Lung (tissue), 12 donors: ENCODE data around the gene HOMEZ. TPM values are rescaled to one million over a fixed set of nuclear protein-coding genes. Genes with fewer than 3 reads are reported as not detected.

Source experiments
- ATAC-seq: fragments of 200-7000 bp; cut with Tn5 transposase; one replicate; pipeline ENCODE4 v1.9.1; 2020; ENCODE audit warnings: moderate number of reproducible peaks; ENCODE audit not compliant: insufficient read depth, low FRiP score
- DNase-seq, 3 donors: peaks; one replicate each; pipeline ENCODE4 v3.0.0-alpha.2; 2013 to 2017
- H3K27ac ChIP-seq, 2 donors: one replicate each; pipeline ENCODE4 v1.5.1; 2013; ENCODE audit warnings: mild to moderate bottlenecking in 2 of 2, moderate library complexity in 2 of 2, control low read depth in 1 of 2, inconsistent platforms in 1 of 2, low read depth in 1 of 2, low read length in 1 of 2
- H3K27me3 ChIP-seq, 3 donors: one replicate each; pipeline ENCODE4 v1.5.1; 2013; ENCODE audit warnings: low read length in 2 of 3; ENCODE audit not compliant: control insufficient read depth in 3 of 3, insufficient read depth in 3 of 3
- H3K36me3 ChIP-seq, 4 donors: one replicate each; pipeline ENCODE4 v1.5.1; 2013; ENCODE audit warnings: low read length in 4 of 4, mild to moderate bottlenecking in 1 of 4, moderate library complexity in 1 of 4; ENCODE audit not compliant: control insufficient read depth in 4 of 4, insufficient read depth in 4 of 4
- H3K4me1 ChIP-seq, 5 donors: one replicate each; pipeline ENCODE4 v1.5.1; 2013; ENCODE audit warnings: low read length in 5 of 5, mild to moderate bottlenecking in 2 of 5, moderate library complexity in 1 of 5; ENCODE audit not compliant: control insufficient read depth in 5 of 5, insufficient read depth in 5 of 5
- H3K4me3 ChIP-seq: one replicate; pipeline ENCODE4 v1.5.1; 2013; ENCODE audit warnings: mild to moderate bottlenecking, control low read depth, moderate library complexity
- H3K9ac ChIP-seq, 2 donors: one replicate each; pipeline ENCODE4 v1.5.1; 2013; ENCODE audit warnings: low read length in 2 of 2, control low read depth in 1 of 2; ENCODE audit not compliant: insufficient read depth in 1 of 2
- H3K9me3 ChIP-seq, 4 donors: one replicate each; pipeline ENCODE4 v1.5.1; 2013; ENCODE audit warnings: low read length in 3 of 4, mild to moderate bottlenecking in 1 of 4, moderate library complexity in 1 of 4; ENCODE audit not compliant: control insufficient read depth in 4 of 4, insufficient read depth in 3 of 4
- CTCF ChIP-seq: IDR thresholded peaks from 2 replicates; pipeline ENCODE4 v1.5.1; 2012; ENCODE audit warnings: mild to moderate bottlenecking; ENCODE audit errors: control extremely low read depth, extremely low read depth
- WGBS, 2 donors: extraction: QIAGEN DNeasy Blood & Tissue Kit; methylation state at CpG; one replicate each; pipeline ENCODE4 v1.1.7; 2013; 5-methylcytosine and 5-hydroxymethylcytosine counted together
- polyA plus RNA-seq, 2 donors: library from polyadenylated mRNA; stranded (reverse); fragments of 200-250 nt; gene quantifications; one replicate each; pipeline ENCODE4 v1.2.1, GENCODE V29; 2013
- total RNA-seq, 2 donors: library from RNA; depleted of rRNA in 1 of 2; stranded (reverse); fragments of >200 nt in 1 of 2; gene quantifications; one replicate each; pipeline ENCODE4 v1.2.1, GENCODE V29; 2014 to 2021
- donor health status: control.
- donor health status: control.
- donor health status: Bipolar disorder and iron deficiency.
- donor health status: healthy.
- donor health status: DM: yes; HTN: yes; CAD: no.

HOMEZ gene
- total and polyA plus RNA-seq, 4 donors = 6.1 to 13.4 (median 8.4) TPM

DNA sequence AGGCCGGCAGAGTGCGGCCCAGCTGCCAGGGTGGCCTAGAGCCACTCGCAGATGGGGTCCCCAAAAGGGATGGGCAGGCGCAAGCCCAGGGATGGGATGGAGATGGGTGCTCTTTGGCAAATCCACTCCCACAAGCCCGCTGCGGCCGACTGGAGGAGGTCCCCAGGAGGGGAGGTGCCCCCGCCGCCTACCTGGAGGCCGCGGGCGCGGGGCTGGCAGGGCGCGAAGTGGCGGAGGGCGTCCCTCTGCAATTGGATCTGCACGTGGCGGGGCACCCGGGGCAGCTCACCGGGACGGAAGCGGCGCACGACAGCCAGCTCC lies 16.0 kb upstream of the HOMEZ start:
- peak; percentile 2 for ATAC-seq
- H3K4me1 ChIP-seq = peaks cover 2 to 24% (median 10%) of the 10 kb centered on the region in 5 donors

GRCh38 chr14:23301288-23301968 lies 15.5 kb upstream of the HOMEZ start:
- WGBS, 2 donors = 0% methylated on average over 81 to 87 of the region's 87 CpGs
- Histone ChIP-seq H3K4me1 (peaks cover 2 to 24% (median 10%) of the 10 kb centered on the region in 5 donors), H3K27me3 (no peaks in the 10 kb centered on the region), H3K27ac (peak overlapping the region; percentile 97 to 98), H3K4me3 (peak overlapping the region; percentile 58), H3K9me3 (no peaks in the 10 kb centered on the region), H3K9ac (peak overlapping the region; percentile 32 to 39), H3K36me3 (peaks cover 0 to 7% (median 4%) of the 10 kb centered on the region in 4 donors)
- ATAC-seq = peak; percentile 89
- DNase-seq = peak; percentile 99 to 100 (median 99)
- peak; percentile 50 for TF ChIP-seq CTCF

More for the DNA sequence above, 16.0 kb upstream of the HOMEZ start:
- H3K9me3 ChIP-seq = no peaks in the 10 kb centered on the region
- 0 to 1% methylated on average over 22 to 25 of the region's 25 CpGs for WGBS, 2 donors
- no peak for DNase-seq
- TF ChIP-seq CTCF = no peak
- H3K36me3 ChIP-seq = peaks cover 0 to 6% (median 4%) of the 10 kb centered on the region in 4 donors
- peak overlapping the region; percentile 97 to 98 for H3K27ac ChIP-seq
- H3K27me3 ChIP-seq = no peaks in the 10 kb centered on the region
- H3K4me3 ChIP-seq = peak overlapping the region; percentile 58
- no peak overlapping the region for H3K9ac ChIP-seq

DNA sequence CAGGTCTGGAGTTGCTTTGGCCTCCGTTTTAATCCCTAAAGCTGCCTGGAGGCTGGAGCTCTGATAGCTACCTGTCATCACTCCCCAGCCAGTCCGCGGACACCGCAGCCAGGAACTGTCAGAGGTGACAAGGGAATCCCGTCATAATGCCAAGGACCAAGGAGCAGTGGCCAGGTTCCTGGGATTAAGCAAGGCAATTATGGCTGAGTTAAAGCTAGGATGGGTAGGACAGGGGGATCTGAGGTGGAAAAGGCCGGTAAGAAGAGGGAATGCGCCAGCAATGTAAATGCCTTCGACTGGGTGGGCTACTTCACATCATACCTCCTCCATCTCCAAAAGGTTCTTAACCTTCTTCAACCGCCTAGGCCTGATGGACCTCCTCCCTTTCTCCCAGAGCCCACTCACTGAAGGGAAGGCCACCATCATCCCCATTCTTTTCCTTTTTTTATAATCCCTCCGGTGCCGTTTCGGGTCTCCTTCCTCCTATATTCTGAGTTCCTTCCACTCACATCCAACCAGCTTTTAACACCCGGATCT lies 14.8 kb upstream of the HOMEZ start:
- H3K4me3 ChIP-seq = peak overlapping the region; percentile 43
- peaks cover 0 to 7% (median 4%) of the 10 kb centered on the region in 4 donors for H3K36me3 ChIP-seq
- peaks cover 2 to 18% (median 9%) of the 10 kb centered on the region in 5 donors for H3K4me1 ChIP-seq
- TF ChIP-seq CTCF = no peak
- no peak for ATAC-seq
- peak overlapping the region; percentile 92 to 97 for H3K27ac ChIP-seq
- no peaks in the 10 kb centered on the region for H3K9me3 ChIP-seq
- WGBS, 2 donors = 2% methylated on average over 13 of the region's 13 CpGs
- no peaks in the 10 kb centered on the region for H3K27me3 ChIP-seq
- peak overlapping the region; percentile 86 to 89 for H3K9ac ChIP-seq
- DNase-seq = peak in 1 of 3 donors; percentile 38
